WI38 (cell line): Measurements from ENCODE around the gene BAIAP2.
A peak's percentile ranks its signal among the peaks of the same experiment; 100 is the strongest.

ENCODE experiments used
- H3K4me3 ChIP-seq: 2 replicates; pipeline ENCODE4 v1.5.1; 2011; ENCODE audit warnings: low read depth, mild to moderate bottlenecking, control low read depth, low read length
- CTCF ChIP-seq: IDR thresholded peaks from 2 replicates; pipeline ENCODE4 v1.5.1; 2012; ENCODE audit warnings: low read depth, mild to moderate bottlenecking, control low read depth, low read length

The BAIAP2 gene

DNA sequence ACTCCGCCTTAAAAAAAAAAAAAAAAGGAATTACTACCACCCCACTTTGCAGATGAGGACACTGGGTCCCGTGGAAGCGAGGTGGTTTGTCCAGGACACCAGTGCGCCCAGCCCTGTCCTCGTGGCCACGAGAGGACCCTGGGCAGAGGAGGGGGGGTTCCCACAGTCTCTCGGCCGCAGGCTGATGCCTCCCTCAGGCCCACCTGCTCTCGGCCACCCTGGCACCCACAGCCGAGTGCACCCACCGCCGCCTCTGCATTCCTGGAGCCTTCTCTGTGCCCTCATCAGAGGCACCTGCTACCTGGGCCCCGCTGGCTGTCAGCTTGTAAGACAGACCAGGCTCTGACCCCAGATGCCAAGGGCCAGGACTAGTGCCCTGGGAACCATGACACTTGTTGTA is 102.3 kb downstream of the BAIAP2 start:
- no peak for TF ChIP-seq CTCF
- H3K4me3 ChIP-seq = no peak overlapping the region

- TF ChIP-seq CTCF = no peak
- H3K4me3 ChIP-seq = no peak overlapping the region
These were observed 103.1 kb downstream of the BAIAP2 start for GRCh38 chr17:81138083-81138482.

DNA sequence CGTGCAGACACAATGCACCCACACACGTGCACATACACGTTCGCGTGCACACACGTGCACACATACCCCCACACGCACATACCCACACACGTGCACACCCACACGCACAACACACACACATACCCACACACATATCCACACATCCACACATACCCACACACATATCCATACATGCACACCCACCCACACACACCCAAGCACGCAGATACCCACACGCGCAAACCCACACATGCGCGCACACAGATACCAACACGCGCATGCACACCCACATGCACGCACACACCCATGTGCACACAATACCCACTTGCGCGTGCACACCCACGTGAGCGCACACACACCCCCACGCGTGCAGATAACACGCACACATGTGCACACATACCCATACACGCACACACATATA is 103.5 kb downstream of the BAIAP2 start:
- no peak for TF ChIP-seq CTCF
- H3K4me3 ChIP-seq = no peak overlapping the region

DNA sequence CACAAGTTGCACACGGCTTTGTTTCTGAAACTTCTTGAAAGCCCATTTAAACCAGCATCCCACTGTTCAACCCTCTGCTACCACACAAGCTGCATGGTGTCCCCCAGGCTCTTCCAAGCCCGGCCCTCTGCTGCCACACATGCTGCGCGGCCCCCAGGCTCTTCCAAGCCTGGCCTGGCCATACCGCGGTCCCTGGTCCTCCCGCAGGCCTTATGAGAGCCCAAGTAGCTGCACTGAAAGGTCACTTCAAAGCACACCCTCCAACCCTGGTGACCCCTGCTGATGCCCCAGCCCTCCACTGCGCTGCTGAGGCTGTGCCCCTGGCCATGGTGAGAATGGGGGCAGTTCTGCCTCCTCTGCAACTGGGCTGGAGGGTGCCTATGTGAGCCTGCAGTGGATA is 104.5 kb downstream of the BAIAP2 start:
- no peak for TF ChIP-seq CTCF
- no peak overlapping the region for H3K4me3 ChIP-seq

- no peak for TF ChIP-seq CTCF
- H3K4me3 ChIP-seq = no peak overlapping the region
These were observed 105.1 kb downstream of the BAIAP2 start for GRCh38 chr17:81140018-81140417.

DNA sequence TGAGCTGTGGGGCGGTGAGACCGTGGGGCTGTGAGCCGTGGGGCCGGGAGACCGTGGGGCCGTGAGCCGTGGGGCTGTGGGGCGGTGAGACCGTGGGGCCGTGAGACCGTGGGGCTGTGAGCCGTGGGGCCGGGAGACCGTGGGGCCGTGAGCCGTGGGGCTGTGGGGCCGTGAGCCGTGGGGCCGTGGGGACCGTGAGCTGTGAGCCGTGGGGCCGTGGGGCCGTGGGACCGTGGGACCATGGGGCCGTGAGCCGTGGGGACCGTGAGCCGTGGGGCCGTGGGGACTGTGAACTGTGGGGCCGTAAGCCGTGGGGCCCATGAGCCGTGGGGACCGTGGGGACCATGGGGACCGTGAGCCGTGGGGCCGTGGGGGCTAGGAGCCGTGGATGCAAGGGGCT is 105.7 kb downstream of the BAIAP2 start:
- no peak for TF ChIP-seq CTCF
- H3K4me3 ChIP-seq = no peak overlapping the region

DNA sequence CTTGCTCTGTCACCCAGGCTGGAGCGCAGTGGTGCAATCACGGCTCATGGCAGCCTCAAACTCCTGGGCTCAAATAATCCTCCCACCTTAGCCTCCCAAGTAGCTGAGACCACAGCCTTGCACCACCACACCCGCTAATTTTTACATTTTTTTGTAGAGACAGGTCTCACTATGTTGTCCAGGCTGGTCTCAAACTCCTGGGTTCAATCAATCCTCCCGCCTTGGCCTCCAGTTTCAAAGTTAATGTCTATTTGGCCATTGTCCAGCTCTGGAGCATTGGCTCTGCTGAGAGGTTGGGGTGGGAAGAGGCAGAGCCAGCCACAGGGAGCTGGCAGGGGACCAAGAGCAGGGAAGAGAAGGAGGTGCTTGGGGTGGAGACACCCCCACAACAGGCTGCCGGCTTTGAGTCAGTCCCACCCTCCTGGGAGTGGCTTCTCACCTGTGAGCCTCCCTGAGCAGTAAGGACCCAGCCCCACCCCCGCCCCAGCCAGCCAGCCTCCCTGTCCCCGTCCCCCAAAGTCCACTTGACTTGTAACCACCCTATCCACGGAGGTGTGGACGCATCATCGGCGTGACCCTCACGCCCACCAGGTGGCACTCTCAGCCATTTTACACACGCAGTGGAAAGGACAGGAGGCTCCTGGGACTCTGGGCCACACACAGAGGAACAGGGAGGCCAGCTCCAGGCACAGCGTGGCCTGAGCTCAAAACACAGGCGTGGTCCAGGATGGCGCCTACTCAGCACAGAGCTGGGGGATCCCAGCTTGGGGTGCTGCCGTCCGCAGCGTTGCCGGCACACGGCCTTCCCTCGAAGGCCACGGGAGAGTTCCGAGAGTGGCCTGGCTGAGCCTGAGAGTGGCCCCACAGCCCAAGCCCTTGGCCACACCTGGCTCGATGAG is 107.6 kb downstream of the BAIAP2 start:
- no peak overlapping the region for H3K4me3 ChIP-seq
- TF ChIP-seq CTCF = peak; percentile 67
